SK-N-SH (cell line): ENCODE data around the gene PLA2G3. TPM values are rescaled to one million over a fixed set of nuclear protein-coding genes. Genes with fewer than 3 reads are reported as not detected.
A peak's percentile ranks its signal among the peaks of the same experiment; 100 is the strongest.

Source experiments
- CTCF ChIA-PET: fragments of 300-600, 350-600 bp; formaldehyde crosslinking; extraction: SDS; loops from one replicate; lab custom pipeline; 2021; lab: Yijun Ruan, JAX
- POLR2A ChIA-PET: fragments of 350-600 bp; sonication (Branson Sonifier 250); formaldehyde crosslinking; extraction: SDS; loops from one replicate; lab custom pipeline; 2020; ENCODE audit warnings: antibody characterized with exemption, inconsistent platforms; lab: Yijun Ruan, JAX
- DNase-seq: peaks from one replicate; pipeline ENCODE4 v3.0.0; 2012
- H2AFZ ChIP-seq: fragments of 200-600 bp; sonication (generic); 2 replicates; pipeline ENCODE4 v1.8.1; 2016; ENCODE audit warnings: antibody characterized with exemption, mild to moderate bottlenecking, low read depth
- H3F3A ChIP-seq: fragments of 200-600 bp; sonication (generic); replicated peaks from 2 replicates; pipeline ENCODE3; 2016; ENCODE audit warnings: antibody characterized with exemption, mild to moderate bottlenecking; ENCODE audit not compliant: insufficient read depth
- H3K27ac ChIP-seq, 2 experiments: fragments of 200-500 bp in 1 of 2; fragments of 200-600 bp in 1 of 2; sonication (Bioruptor generic) in 1 of 2; sonication (generic), shearing (Covaris generic) in 1 of 2; 2 replicates each; pipeline versions ENCODE4 v1.5.1 to v1.6.1; 2014 to 2016; ENCODE audit warnings: low read depth in 2 of 2, inconsistent platforms in 1 of 2, low read length in 1 of 2, mild to moderate bottlenecking in 1 of 2, mixed read lengths in 1 of 2
- H3K27me3 ChIP-seq: fragments of 200-600 bp; sonication (generic), shearing (Covaris generic); 2 replicates; pipeline ENCODE4 v1.6.1; 2016; ENCODE audit warnings: mixed run types; ENCODE audit not compliant: insufficient read depth
- H3K36me3 ChIP-seq, 2 experiments: fragments of 200-500 bp in 1 of 2; fragments of 200-600 bp in 1 of 2; sonication (Bioruptor generic) in 1 of 2; sonication (generic) in 1 of 2; replicated peaks in 1 of 2; 2 replicates each; pipeline versions ENCODE3 to v1.5.1; 2014 to 2016; ENCODE audit warnings: low read length in 1 of 2, mild to moderate bottlenecking in 1 of 2; ENCODE audit not compliant: insufficient read depth in 2 of 2, control insufficient read depth in 1 of 2
- H3K4me1 ChIP-seq, 2 experiments: fragments of 200-500 bp in 1 of 2; fragments of 200-600 bp in 1 of 2; sonication (Bioruptor generic) in 1 of 2; sonication (generic), shearing (Covaris generic) in 1 of 2; 2 replicates each; pipeline versions ENCODE4 v1.5.1 to v1.6.1; 2014 to 2016; ENCODE audit warnings: low read depth in 1 of 2, low read length in 1 of 2, mixed run types in 1 of 2; ENCODE audit not compliant: insufficient read depth in 2 of 2, control insufficient read depth in 1 of 2
- H3K4me2 ChIP-seq: fragments of 200-600 bp; sonication (generic), shearing (Covaris generic); 2 replicates; pipeline ENCODE4 v1.6.1; 2017; ENCODE audit warnings: mixed run types
- H3K4me3 ChIP-seq, 2 experiments: fragments of 200-500 bp in 1 of 2; fragments of 200-600 bp in 1 of 2; sonication (Bioruptor generic) in 1 of 2; sonication (generic), shearing (Covaris generic) in 1 of 2; 2 replicates each; pipeline versions ENCODE4 v1.5.1 to v1.8.1; 2014 to 2016; ENCODE audit warnings: low read depth in 2 of 2, inconsistent platforms in 1 of 2, low read length in 1 of 2, mild to moderate bottlenecking in 1 of 2, mixed read lengths in 1 of 2, moderate library complexity in 1 of 2
- H3K79me2 ChIP-seq: fragments of 200-600 bp; sonication (generic); 2 replicates; pipeline ENCODE4 v1.8.1; 2017; ENCODE audit warnings: mild to moderate bottlenecking; ENCODE audit not compliant: insufficient read depth
- H3K9ac ChIP-seq: fragments of 200-600 bp; sonication (generic); 2 replicates; pipeline ENCODE4 v1.6.1; 2017; ENCODE audit warnings: mixed run types
- H3K9me2 ChIP-seq: fragments of 200-600 bp; sonication (generic); 2 replicates; pipeline ENCODE4 v1.6.1; 2017; ENCODE audit warnings: mixed run types
- H3K9me3 ChIP-seq: fragments of 200-600 bp; sonication (generic); 2 replicates; pipeline ENCODE4 v1.6.1; 2017; ENCODE audit warnings: mixed run types, mild to moderate bottlenecking, moderate library complexity
- H4K20me1 ChIP-seq: fragments of 200-600 bp; sonication (generic); 2 replicates; pipeline ENCODE4 v1.6.1; 2017; ENCODE audit warnings: mild to moderate bottlenecking, mixed run types; ENCODE audit not compliant: insufficient read depth
- FOXJ3 ChIP-seq: sonication (generic); formaldehyde crosslinking; IDR thresholded peaks from 2 replicates; pipeline ENCODE4 v1.5.1; 2020; ENCODE audit warnings: mild to moderate bottlenecking, missing genetic modification reagents
- GABPA ChIP-seq: IDR thresholded peaks from 2 replicates; pipeline ENCODE4 v1.4.0; 2012; ENCODE audit warnings: low read depth, mild to moderate bottlenecking
- GATA2 ChIP-seq: sonication (generic); formaldehyde crosslinking; IDR thresholded peaks from 2 replicates; pipeline ENCODE4 v1.5.0; 2020; ENCODE audit warnings: mild to moderate bottlenecking, missing genetic modification reagents
- WGBS: methylation state at CpG from one replicate; pipeline ENCODE4 v1.1.6; 2017; ENCODE audit warnings: low lambda C conversion rate; 5-methylcytosine and 5-hydroxymethylcytosine counted together
- polyA plus RNA-seq, 3 experiments: library from polyadenylated mRNA; depleted of rRNA; stranded (reverse); fragments of >200 nt; gene quantifications; 2 replicates each; pipeline ENCODE4 v1.2.3, GENCODE V29; 2012

PLA2G3 gene
- polyA plus RNA-seq, 1 of the 3 experiments (the other 2 are of a cell fraction), result not detected

GRCh38 chr22:31087744-31088215 is 52.5 kb downstream of the PLA2G3 start:
- Histone ChIP-seq H3F3A (no peaks in the 10 kb centered on the region), H3K9ac (no peak overlapping the region)
- no peak for TF ChIP-seq GABPA
- TF ChIP-seq, all 33 proteins: peak for 0
- H3K27ac ChIP-seq, result no peak overlapping the region
- peaks cover 38% of the 10 kb centered on the region for H3K79me2 ChIP-seq
- 96% methylated on average over 16 of the region's 21 CpGs for WGBS
- no peak overlapping the region for H2AFZ ChIP-seq
- peak; percentile 8 for DNase-seq
- no peaks in the 10 kb centered on the region for H3K27me3 ChIP-seq
- H3K4me3 ChIP-seq, result no peak overlapping the region
- H4K20me1 ChIP-seq, result no peaks in the 10 kb centered on the region
- peaks cover 6 to 29% of the 10 kb centered on the region in 2 experiments for H3K36me3 ChIP-seq
- no peak overlapping the region for H3K4me2 ChIP-seq
- POLR2A ChIA-PET, result no interaction called here
- H3K4me1 ChIP-seq, result peaks cover 15 to 23% of the 10 kb centered on the region in 2 experiments; a peak in 2 of 4 replicates
- no peaks in the 10 kb centered on the region for H3K9me2 ChIP-seq
- CTCF ChIA-PET, result interaction anchor here (0.8 to 9.4 kb wide), 15 partner anchors 13 to 310 kb away, joined by 3 to 85 read pairs (median 5); partner anchors contain the start of genes LIMK2, PLA2G3 and SELENOM
- H3K9me3 ChIP-seq, result no peaks in the 10 kb centered on the region

GRCh38 chr22:31086703-31087330 is 53.5 kb downstream of the PLA2G3 start:
- H2AFZ ChIP-seq, result no peak overlapping the region
- no peak for TF ChIP-seq FOXJ3 (CRISPR knock-in tag)
- H3K4me3 ChIP-seq, result no peak overlapping the region
- ChIA-PET POLR2A (no interaction called here), CTCF (interaction anchor here (1.0 to 9.4 kb wide), 12 partner anchors 9 to 323 kb away, joined by 3 to 85 read pairs (median 14); partner anchors contain the start of genes LIMK2, PLA2G3 and SELENOM)
- no peaks in the 10 kb centered on the region for H3F3A ChIP-seq
- peak; percentile 13 for DNase-seq
- peaks cover 0 to 24% of the 10 kb centered on the region in 2 experiments for H3K36me3 ChIP-seq
- no peak overlapping the region for H3K4me2 ChIP-seq
- no peak overlapping the region for H3K9ac ChIP-seq
- no peaks in the 10 kb centered on the region for H3K9me3 ChIP-seq
- no peaks in the 10 kb centered on the region for H4K20me1 ChIP-seq
- 90% methylated on average over 7 of the region's 8 CpGs for WGBS
- H3K27ac ChIP-seq, result no peak overlapping the region
- H3K27me3 ChIP-seq, result no peaks in the 10 kb centered on the region
- peaks cover 21 to 32% of the 10 kb centered on the region in 2 experiments; a peak in 2 of 4 replicates for H3K4me1 ChIP-seq
- H3K79me2 ChIP-seq, result peaks cover 47% of the 10 kb centered on the region
- no peaks in the 10 kb centered on the region for H3K9me2 ChIP-seq

GRCh38 chr22:31085928-31086327 is 54.4 kb downstream of the PLA2G3 start:
- CTCF ChIA-PET, result interaction anchor here (0.7 to 9.4 kb wide), 20 partner anchors 10 to 322 kb away, joined by 3 to 85 read pairs (median 10); partner anchors contain the start of genes RNF185 and SELENOM
- no peaks in the 10 kb centered on the region for H3K9me2 ChIP-seq
- H3K36me3 ChIP-seq, result peaks cover 0 to 15% of the 10 kb centered on the region in 2 experiments
- DNase-seq, result peak; percentile 16
- H4K20me1 ChIP-seq, result no peaks in the 10 kb centered on the region
- peak overlapping the region; percentile 92; the same call in 1 of the 2 replicates for H3K4me2 ChIP-seq
- POLR2A ChIA-PET, result interaction anchor here (0.6 kb wide), 1 partner anchor 43 kb away, joined by 4 read pairs; no protein-coding TSS in a partner anchor
- H3K9ac ChIP-seq, result 0 out of 2 replicates have a peak overlapping the region, but pooled peaks have one; percentile 81
- 100% methylated on average over 2 of the region's 3 CpGs for WGBS
- H3K27ac ChIP-seq, result no peak overlapping the region
- H3K9me3 ChIP-seq, result no peaks in the 10 kb centered on the region
- H3K4me3 ChIP-seq, result no peak overlapping the region
- no peak overlapping the region for H2AFZ ChIP-seq
- H3K27me3 ChIP-seq, result no peaks in the 10 kb centered on the region
- H3K79me2 ChIP-seq, result peaks cover 53% of the 10 kb centered on the region
- H3F3A ChIP-seq, result no peaks in the 10 kb centered on the region
- no peak for TF ChIP-seq GATA2 (CRISPR knock-in tag)
- peaks cover 21 to 35% of the 10 kb centered on the region in 2 experiments; a peak in 2 of 4 replicates for H3K4me1 ChIP-seq
